Liver (tissue), 3 donors: ENCODE measurements around the gene C7.

ENCODE experiments used
- ATF3 ChIP-seq: IDR thresholded peaks from 2 replicates; pipeline ENCODE4 v1.6.1; 2016; ENCODE audit warnings: antibody characterized with exemption
- FOXA2 ChIP-seq: IDR thresholded peaks from 2 replicates; pipeline ENCODE4 v1.6.1; 2016; ENCODE audit warnings: antibody characterized with exemption
- GABPA ChIP-seq, 2 donors: IDR thresholded peaks in 1 of 2; conservative IDR thresholded peaks in 1 of 2; 2 replicates each; pipeline ENCODE4 v1.6.1; 2016; ENCODE audit warnings: antibody characterized with exemption in 2 of 2, mild to moderate bottlenecking in 1 of 2, moderate library complexity in 1 of 2
- HNF4A ChIP-seq, 2 donors: conservative IDR thresholded peaks; 2 replicates each; pipeline ENCODE4 v1.6.1; 2016; ENCODE audit warnings: antibody characterized with exemption in 2 of 2, mild to moderate bottlenecking in 2 of 2
- JUND ChIP-seq, 2 donors: IDR thresholded peaks; 2 replicates each; pipeline ENCODE4 v1.6.1; 2016; ENCODE audit warnings: antibody characterized with exemption in 2 of 2
- RAD21 ChIP-seq, 2 donors: IDR thresholded peaks; 2 replicates each; pipeline ENCODE4 v1.6.1; 2016; ENCODE audit warnings: antibody characterized with exemption in 2 of 2, mild to moderate bottlenecking in 2 of 2
- REST ChIP-seq: IDR thresholded peaks from 2 replicates; pipeline ENCODE4 v1.6.1; 2016; ENCODE audit warnings: antibody characterized with exemption, mild to moderate bottlenecking
- TAF1 ChIP-seq: conservative IDR thresholded peaks from 2 replicates; pipeline ENCODE4 v1.6.1; 2016; ENCODE audit warnings: antibody characterized with exemption, mild to moderate bottlenecking
- YY1 ChIP-seq: IDR thresholded peaks from 2 replicates; pipeline ENCODE4 v1.6.1; 2016; ENCODE audit warnings: antibody characterized with exemption, mild to moderate bottlenecking
- ZBTB33 ChIP-seq: IDR thresholded peaks from 2 replicates; pipeline ENCODE4 v1.6.1; 2016; ENCODE audit warnings: antibody characterized with exemption
- TF ChIP-seq, protein P1 (sequence below): fragments of 150-350 bp; IDR thresholded peaks from 2 replicates; pipeline ENCODE4 v1.5.1; 2017; ENCODE audit warnings: improper control_type of control experiment, low read depth, low read length; ENCODE audit not compliant: missing input control
- TF ChIP-seq, protein P2 (sequence below): IDR thresholded peaks from 2 replicates; pipeline ENCODE4 v1.6.1; 2016; ENCODE audit warnings: antibody characterized with exemption
- donor health status: healthy.
- donor health status: healthy.

- TF ChIP-seq FOXA2 (no peak), ATF3 (no peak), TAF1 (no peak), RAD21 (IDR thresholded peaks at IDR 0.05) (no peak), JUND (IDR thresholded peaks at IDR 0.05) (no peak), YY1 (no peak), REST (no peak), ZBTB33 (no peak), GABPA (IDR thresholded peaks at IDR 0.05 in 1 of 2, conservative IDR thresholded peaks at IDR 0.05 in 1 of 2) (no peak), HNF4A (conservative IDR thresholded peaks at IDR 0.05) (no peak)
- TF ChIP-seq, protein P1, sequence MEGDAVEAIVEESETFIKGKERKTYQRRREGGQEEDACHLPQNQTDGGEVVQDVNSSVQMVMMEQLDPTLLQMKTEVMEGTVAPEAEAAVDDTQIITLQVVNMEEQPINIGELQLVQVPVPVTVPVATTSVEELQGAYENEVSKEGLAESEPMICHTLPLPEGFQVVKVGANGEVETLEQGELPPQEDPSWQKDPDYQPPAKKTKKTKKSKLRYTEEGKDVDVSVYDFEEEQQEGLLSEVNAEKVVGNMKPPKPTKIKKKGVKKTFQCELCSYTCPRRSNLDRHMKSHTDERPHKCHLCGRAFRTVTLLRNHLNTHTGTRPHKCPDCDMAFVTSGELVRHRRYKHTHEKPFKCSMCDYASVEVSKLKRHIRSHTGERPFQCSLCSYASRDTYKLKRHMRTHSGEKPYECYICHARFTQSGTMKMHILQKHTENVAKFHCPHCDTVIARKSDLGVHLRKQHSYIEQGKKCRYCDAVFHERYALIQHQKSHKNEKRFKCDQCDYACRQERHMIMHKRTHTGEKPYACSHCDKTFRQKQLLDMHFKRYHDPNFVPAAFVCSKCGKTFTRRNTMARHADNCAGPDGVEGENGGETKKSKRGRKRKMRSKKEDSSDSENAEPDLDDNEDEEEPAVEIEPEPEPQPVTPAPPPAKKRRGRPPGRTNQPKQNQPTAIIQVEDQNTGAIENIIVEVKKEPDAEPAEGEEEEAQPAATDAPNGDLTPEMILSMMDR = no peak
- TF ChIP-seq, protein P2, sequence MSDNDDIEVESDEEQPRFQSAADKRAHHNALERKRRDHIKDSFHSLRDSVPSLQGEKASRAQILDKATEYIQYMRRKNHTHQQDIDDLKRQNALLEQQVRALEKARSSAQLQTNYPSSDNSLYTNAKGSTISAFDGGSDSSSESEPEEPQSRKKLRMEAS = no peak
Observed at GRCh38 chr5:40875958-40876357, 33.3 kb upstream of the C7 start.
